ENCODE data around the gene NUTM2F.
"Not testable (repeated sequence)": the region's sequence is repeated elsewhere in the genome, so short reads cannot be mapped to it uniquely, and the experiment has no call there.

Gene NUTM2F

GRCh38 chr9:94315034-94315984 is 13.1 kb downstream of the NUTM2F start:
- DNase-seq (ENCODE audit: low read depth in 2 of 2): not testable (repeated sequence)

GRCh38 chr9:94303321-94303720 is 25.1 kb downstream of the NUTM2F start:
- no peak for DNase-seq (ENCODE audit: low read depth in 2 of 2)

- DNase-seq (ENCODE audit: low read depth in 2 of 2): no peak
Measured at GRCh38 chr9:94302426-94302825, 26.0 kb downstream of the NUTM2F start.

GRCh38 chr9:94301583-94301982 is 26.9 kb downstream of the NUTM2F start:
- no peak for DNase-seq (ENCODE audit: low read depth in 2 of 2)

- no peak for DNase-seq (ENCODE audit: low read depth in 2 of 2)
Measured at GRCh38 chr9:94300470-94301301, 27.8 kb downstream of the NUTM2F start.

GRCh38 chr9:94298949-94299599 is 29.4 kb downstream of the NUTM2F start:
- DNase-seq (ENCODE audit: low read depth in 2 of 2): no peak

- DNase-seq (ENCODE audit: low read depth in 2 of 2): no peak
Measured at GRCh38 chr9:94289691-94290090, 38.8 kb downstream of the NUTM2F start.

GRCh38 chr9:94287877-94288513 is 40.4 kb downstream of the NUTM2F start:
- no peak for DNase-seq (ENCODE audit: low read depth in 2 of 2)

GRCh38 chr9:94286116-94286515 is 42.3 kb downstream of the NUTM2F start:
- no peak for DNase-seq (ENCODE audit: low read depth in 2 of 2)

- no peak for DNase-seq (ENCODE audit: low read depth in 2 of 2)
Measured at GRCh38 chr9:94281101-94281500, 47.3 kb downstream of the NUTM2F start.

- no peak for DNase-seq (ENCODE audit: low read depth in 2 of 2)
Measured at GRCh38 chr9:94280409-94280989, 47.9 kb downstream of the NUTM2F start.

GRCh38 chr9:94277885-94278536 is 50.4 kb downstream of the NUTM2F start:
- no peak for DNase-seq (ENCODE audit: low read depth in 2 of 2)

GRCh38 chr9:94277029-94277428 is 51.4 kb downstream of the NUTM2F start:
- not testable (repeated sequence) for DNase-seq (ENCODE audit: low read depth in 2 of 2)

GRCh38 chr9:94270009-94270408 is 58.4 kb downstream of the NUTM2F start:
- no peak for DNase-seq (ENCODE audit: low read depth in 2 of 2)

- no peak for DNase-seq (ENCODE audit: low read depth in 2 of 2)
Measured at GRCh38 chr9:94269264-94269663, 59.2 kb downstream of the NUTM2F start.
